IPS-18c (cell line): ENCODE results near the gene RACGAP1.

Experiments
- H3K4me3 ChIP-seq: 2 replicates; pipeline ENCODE4 v1.7.0; 2013; ENCODE audit warnings: low read depth, mild to moderate bottlenecking, low read length, moderate library complexity; ENCODE audit not compliant: insufficient read depth
- H3K9me3 ChIP-seq: one replicate; pipeline ENCODE4 v1.6.1; 2013; ENCODE audit warnings: mild to moderate bottlenecking, low read length, moderate library complexity; ENCODE audit not compliant: control insufficient read depth, insufficient read depth

The RACGAP1 gene

GRCh38 chr12:50057896-50058670 lies 32.8 kb upstream of the RACGAP1 start:
- peaks cover 2% of the 10 kb centered on the region for H3K9me3 ChIP-seq
- H3K4me3 ChIP-seq, result peak overlapping the region; percentile 69

- H3K9me3 ChIP-seq, result peaks cover 4% of the 10 kb centered on the region
- peak within 1 kb of the TSS; percentile 69 for H3K4me3 ChIP-seq
Measured at GRCh38 chr12:50057000-50057841, 31.9 kb upstream of the RACGAP1 start, which contains the start of gene ASIC1. TSS of gene ASIC1 (plus strand) at chr12:50057596. CDS start at chr12:50058767, 1,171 bp downstream.

- H3K4me3 ChIP-seq, result peak overlapping the region; percentile 69
- peaks cover 4% of the 10 kb centered on the region for H3K9me3 ChIP-seq
Measured at GRCh38 chr12:50056639-50056976, 31.3 kb upstream of the RACGAP1 start.

- peaks cover 4% of the 10 kb centered on the region for H3K9me3 ChIP-seq
- peak overlapping the region; percentile 69 for H3K4me3 ChIP-seq
Measured at GRCh38 chr12:50055831-50056638, 30.7 kb upstream of the RACGAP1 start.

GRCh38 chr12:50053583-50053982 lies 28.3 kb upstream of the RACGAP1 start:
- Histone ChIP-seq H3K9me3 (peaks cover 4% of the 10 kb centered on the region), H3K4me3 (no peak overlapping the region)

- Histone ChIP-seq H3K4me3 (no peak overlapping the region), H3K9me3 (peaks cover 4% of the 10 kb centered on the region)
Measured at GRCh38 chr12:50052964-50053363, 27.7 kb upstream of the RACGAP1 start.

GRCh38 chr12:50052544-50052943 lies 27.2 kb upstream of the RACGAP1 start:
- no peak overlapping the region for H3K4me3 ChIP-seq

GRCh38 chr12:50051101-50051806 lies 26.0 kb upstream of the RACGAP1 start:
- H3K9me3 ChIP-seq, result peaks cover 4% of the 10 kb centered on the region
- peak overlapping the region; percentile 28 for H3K4me3 ChIP-seq

More at GRCh38 chr12:50052544-50052943, 27.2 kb upstream of the RACGAP1 start:
- H3K9me3 ChIP-seq, result peaks cover 4% of the 10 kb centered on the region

- peak overlapping the region; percentile 46 for H3K4me3 ChIP-seq
Measured at GRCh38 chr12:50050410-50051098, 25.3 kb upstream of the RACGAP1 start.

GRCh38 chr12:50050119-50050385 lies 24.8 kb upstream of the RACGAP1 start:
- peaks cover 2% of the 10 kb centered on the region for H3K9me3 ChIP-seq
- H3K4me3 ChIP-seq, result peak overlapping the region; percentile 46; the same call in 1 of the 2 replicates

More at GRCh38 chr12:50050410-50051098, 25.3 kb upstream of the RACGAP1 start:
- H3K9me3 ChIP-seq, result peaks cover 4% of the 10 kb centered on the region

- H3K4me3 ChIP-seq, result no peak overlapping the region
- H3K9me3 ChIP-seq, result peaks cover 2% of the 10 kb centered on the region
Measured at GRCh38 chr12:50049254-50050118, 24.2 kb upstream of the RACGAP1 start.

- Histone ChIP-seq H3K4me3 (no peak overlapping the region), H3K9me3 (peaks cover 2% of the 10 kb centered on the region)
Measured at GRCh38 chr12:50047693-50048250, 22.5 kb upstream of the RACGAP1 start.

GRCh38 chr12:50043854-50044253 lies 18.6 kb upstream of the RACGAP1 start:
- no peaks in the 10 kb centered on the region for H3K9me3 ChIP-seq
- no peak overlapping the region for H3K4me3 ChIP-seq

GRCh38 chr12:50043308-50043707 lies 18.0 kb upstream of the RACGAP1 start:
- Histone ChIP-seq H3K4me3 (no peak overlapping the region), H3K9me3 (no peaks in the 10 kb centered on the region)

GRCh38 chr12:50042693-50043092 lies 17.4 kb upstream of the RACGAP1 start:
- no peak overlapping the region for H3K4me3 ChIP-seq

More at GRCh38 chr12:50042693-50043092, 17.4 kb upstream of the RACGAP1 start:
- no peaks in the 10 kb centered on the region for H3K9me3 ChIP-seq
